ENCODE results near the gene POLR1E.

DNA sequence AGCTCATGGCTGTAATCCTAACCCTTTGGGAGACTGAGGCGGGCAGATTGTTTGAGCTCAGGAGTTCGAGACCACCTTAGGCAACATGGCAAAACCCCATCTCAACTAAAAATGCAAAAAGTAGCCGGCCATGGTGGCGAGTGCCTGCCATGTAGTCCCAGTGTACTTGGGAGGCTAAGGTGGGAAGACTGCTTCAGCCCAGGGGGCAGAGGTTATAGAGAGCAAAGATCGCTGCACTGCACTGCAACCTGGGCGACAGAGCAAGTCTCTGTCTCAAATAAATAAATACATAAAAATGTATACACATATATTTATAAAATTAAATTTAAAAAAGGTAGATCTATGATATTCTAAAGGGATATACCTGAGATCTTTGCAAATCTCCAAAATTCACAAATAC lies 39.9 kb upstream of the POLR1E start:
- TF ChIP-seq, protein P1, sequence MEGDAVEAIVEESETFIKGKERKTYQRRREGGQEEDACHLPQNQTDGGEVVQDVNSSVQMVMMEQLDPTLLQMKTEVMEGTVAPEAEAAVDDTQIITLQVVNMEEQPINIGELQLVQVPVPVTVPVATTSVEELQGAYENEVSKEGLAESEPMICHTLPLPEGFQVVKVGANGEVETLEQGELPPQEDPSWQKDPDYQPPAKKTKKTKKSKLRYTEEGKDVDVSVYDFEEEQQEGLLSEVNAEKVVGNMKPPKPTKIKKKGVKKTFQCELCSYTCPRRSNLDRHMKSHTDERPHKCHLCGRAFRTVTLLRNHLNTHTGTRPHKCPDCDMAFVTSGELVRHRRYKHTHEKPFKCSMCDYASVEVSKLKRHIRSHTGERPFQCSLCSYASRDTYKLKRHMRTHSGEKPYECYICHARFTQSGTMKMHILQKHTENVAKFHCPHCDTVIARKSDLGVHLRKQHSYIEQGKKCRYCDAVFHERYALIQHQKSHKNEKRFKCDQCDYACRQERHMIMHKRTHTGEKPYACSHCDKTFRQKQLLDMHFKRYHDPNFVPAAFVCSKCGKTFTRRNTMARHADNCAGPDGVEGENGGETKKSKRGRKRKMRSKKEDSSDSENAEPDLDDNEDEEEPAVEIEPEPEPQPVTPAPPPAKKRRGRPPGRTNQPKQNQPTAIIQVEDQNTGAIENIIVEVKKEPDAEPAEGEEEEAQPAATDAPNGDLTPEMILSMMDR (conservative IDR thresholded peaks at IDR 0.05; ENCODE audit: low read length), result no peak
- TF ChIP-seq EZH2phosphoT487 (IDR thresholded peaks at IDR 0.05; ENCODE audit: borderline replicate concordance), result no peak
